Ascending aorta (tissue), 2 donors: ENCODE measurements around the gene PGP. TPM values are rescaled to one million over a fixed set of nuclear protein-coding genes. Genes with fewer than 3 reads are reported as not detected.

Experiments
- DNase-seq, 2 donors: peaks; one replicate each; pipeline ENCODE4 v3.0.0-alpha.2; 2019; ENCODE audit warnings: low spot score in 2 of 2
- H3K27ac ChIP-seq, 2 donors: fragments of 200-600 bp; sonication (generic); one replicate each; pipeline ENCODE4 v1.5.1; 2016 to 2017; ENCODE audit warnings: mild to moderate bottlenecking in 1 of 2
- H3K27me3 ChIP-seq: fragments of 200-600 bp; sonication (generic); one replicate; pipeline ENCODE4 v1.5.1; 2017
- H3K36me3 ChIP-seq, 2 donors: fragments of 200-600 bp; sonication (generic); one replicate each; pipeline ENCODE4 v1.5.1; 2016
- H3K4me1 ChIP-seq, 2 donors: fragments of 200-600 bp; sonication (generic); one replicate each; pipeline ENCODE4 v1.5.1; 2016 to 2017; ENCODE audit warnings: mild to moderate bottlenecking in 1 of 2
- H3K4me3 ChIP-seq, 2 donors: fragments of 200-600 bp; sonication (generic); one replicate each; pipeline ENCODE4 v1.5.1; 2016 to 2017; ENCODE audit warnings: mild to moderate bottlenecking in 1 of 2
- H3K9me3 ChIP-seq, 2 donors: fragments of 200-600 bp; sonication (generic); one replicate each; pipeline ENCODE4 v1.5.1; 2016
- intact Hi-C: fragments of 100-400 bp; cut with DNase I; formaldehyde crosslinking; loops from one replicate; pipeline ENCODE4 v1.15.1; 2023
- total RNA-seq: library from RNA; depleted of rRNA; stranded (reverse); fragments of >200 nt; gene quantifications from one replicate; pipeline ENCODE4 v1.1.0, GENCODE V29; 2016
- TF ChIP-seq, protein P1 (sequence below), 3 experiments: fragments of 200-600 bp in 2 of 3; fragments of 450-650 bp in 1 of 3; sonication (generic) in 2 of 3; IDR thresholded peaks; one replicate each; pipeline ENCODE4 v1.5.1; 2016 to 2019; ENCODE audit warnings: antibody characterized with exemption in 3 of 3, mild to moderate bottlenecking in 1 of 3, moderate library complexity in 1 of 3

Gene PGP
- total RNA-seq, 1 donor from 2014 or later = 21.5 TPM

DNA sequence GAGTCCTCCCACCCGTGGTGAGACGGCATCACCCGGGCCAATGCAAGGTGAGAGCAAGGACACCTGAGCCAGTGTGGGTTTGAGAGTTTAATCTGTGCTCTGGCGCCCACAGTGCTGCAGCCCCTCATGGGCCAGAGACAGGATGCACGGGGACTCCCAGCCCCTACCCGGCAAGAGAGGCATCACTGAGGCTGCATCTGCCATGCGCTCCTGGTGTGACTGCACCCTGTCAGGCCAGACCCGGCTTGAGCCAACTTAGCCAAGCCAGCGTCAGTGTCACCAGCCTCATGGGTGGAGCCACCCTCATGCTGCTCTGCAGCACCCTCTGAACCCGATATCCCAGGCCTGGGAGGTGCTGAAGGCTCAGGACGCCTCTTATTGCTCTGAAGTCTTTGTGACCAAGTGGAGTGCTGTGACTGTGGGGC lies 2.7 kb downstream of the PGP start:
- DNase-seq = no peak
- intact Hi-C loops = loop anchor here (5.0 kb wide), 2 partner anchors 40 to 810 kb away; partner anchors contain the start of genes ECI1, HCFC1R1, THOC6 and TNFRSF12A
- Histone ChIP-seq H3K4me3 (no peak overlapping the region), H3K9me3 (no peaks in the 10 kb centered on the region), H3K36me3 (peaks cover 18 to 35% of the 10 kb centered on the region in 2 donors), H3K27ac (no peak overlapping the region), H3K27me3 (no peaks in the 10 kb centered on the region), H3K4me1 (peaks cover 12 to 22% of the 10 kb centered on the region in 2 donors)
- TF ChIP-seq, protein P1, sequence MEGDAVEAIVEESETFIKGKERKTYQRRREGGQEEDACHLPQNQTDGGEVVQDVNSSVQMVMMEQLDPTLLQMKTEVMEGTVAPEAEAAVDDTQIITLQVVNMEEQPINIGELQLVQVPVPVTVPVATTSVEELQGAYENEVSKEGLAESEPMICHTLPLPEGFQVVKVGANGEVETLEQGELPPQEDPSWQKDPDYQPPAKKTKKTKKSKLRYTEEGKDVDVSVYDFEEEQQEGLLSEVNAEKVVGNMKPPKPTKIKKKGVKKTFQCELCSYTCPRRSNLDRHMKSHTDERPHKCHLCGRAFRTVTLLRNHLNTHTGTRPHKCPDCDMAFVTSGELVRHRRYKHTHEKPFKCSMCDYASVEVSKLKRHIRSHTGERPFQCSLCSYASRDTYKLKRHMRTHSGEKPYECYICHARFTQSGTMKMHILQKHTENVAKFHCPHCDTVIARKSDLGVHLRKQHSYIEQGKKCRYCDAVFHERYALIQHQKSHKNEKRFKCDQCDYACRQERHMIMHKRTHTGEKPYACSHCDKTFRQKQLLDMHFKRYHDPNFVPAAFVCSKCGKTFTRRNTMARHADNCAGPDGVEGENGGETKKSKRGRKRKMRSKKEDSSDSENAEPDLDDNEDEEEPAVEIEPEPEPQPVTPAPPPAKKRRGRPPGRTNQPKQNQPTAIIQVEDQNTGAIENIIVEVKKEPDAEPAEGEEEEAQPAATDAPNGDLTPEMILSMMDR (IDR thresholded peaks at IDR 0.05) = no peak

DNA sequence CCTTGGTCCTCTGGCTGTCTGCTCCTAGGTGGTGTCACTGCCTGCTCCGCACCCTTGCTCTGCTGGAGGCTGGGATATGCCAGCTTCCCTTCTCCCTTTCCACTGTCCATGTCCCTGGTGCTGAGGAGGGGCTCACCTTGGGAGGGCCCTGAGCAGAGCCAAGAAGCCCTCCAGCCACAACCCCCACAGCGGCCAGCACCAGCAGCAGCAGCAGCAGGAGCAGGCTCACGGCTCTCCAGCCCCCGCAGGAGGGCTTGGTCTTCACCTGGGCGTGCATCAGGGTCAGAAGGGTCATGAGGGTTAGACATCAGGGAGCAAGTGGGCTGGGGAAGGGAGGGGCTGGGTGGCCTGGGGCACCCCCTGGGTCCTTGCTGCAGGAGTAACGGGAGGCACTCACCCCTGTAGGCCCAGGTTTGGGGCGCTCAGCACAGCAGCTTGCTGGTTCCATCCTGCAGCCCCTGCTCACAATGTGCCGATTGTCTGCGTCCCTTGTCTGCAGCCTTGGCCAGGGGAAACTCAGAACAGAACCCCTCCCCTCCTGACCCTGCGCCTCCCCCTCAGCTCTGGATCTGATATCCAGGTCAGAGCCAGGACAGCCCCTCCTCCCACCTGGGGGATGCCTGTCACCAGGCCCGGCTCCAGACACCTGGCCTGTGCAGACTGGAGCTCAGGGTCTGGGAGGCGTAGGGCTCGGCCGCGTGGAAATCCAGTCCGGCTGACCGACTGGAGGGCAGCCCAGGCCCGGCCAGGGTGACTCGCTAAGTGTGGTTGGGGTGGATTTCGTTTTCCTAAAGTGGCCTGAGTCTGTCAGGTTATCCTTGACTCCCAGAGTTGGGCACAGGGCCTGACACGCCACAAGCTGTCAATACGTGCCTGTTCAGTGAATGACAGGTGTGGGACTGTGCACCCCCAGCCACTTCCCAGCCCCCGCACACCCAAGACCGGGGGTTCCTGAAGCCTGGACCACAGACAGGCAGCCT lies 4.0 kb downstream of the PGP start, which contains the start of gene BRICD5:
Gene BRICD5, minus strand, starts transcription at position 478 of the 980 bp plus-strand sequence. Its CDS starts 30 bp downstream, at position 448.
- H3K9me3 ChIP-seq = no peaks in the 10 kb centered on the region
- H3K36me3 ChIP-seq = peaks cover 18 to 36% of the 10 kb centered on the region in 2 donors
- no peaks in the 10 kb centered on the region for H3K27me3 ChIP-seq
- no peak within 1 kb of the TSS for H3K27ac ChIP-seq
- no peak for DNase-seq
- intact Hi-C loops = loop anchor here (5.0 kb wide), 2 partner anchors 42 to 812 kb away; partner anchors contain the start of genes ECI1, HCFC1R1, THOC6 and TNFRSF12A
- H3K4me3 ChIP-seq = no peak within 1 kb of the TSS
- peaks cover 15 to 30% of the 10 kb centered on the region in 2 donors for H3K4me1 ChIP-seq
- TF ChIP-seq, protein P1 (IDR thresholded peaks at IDR 0.05) = no peak

DNA sequence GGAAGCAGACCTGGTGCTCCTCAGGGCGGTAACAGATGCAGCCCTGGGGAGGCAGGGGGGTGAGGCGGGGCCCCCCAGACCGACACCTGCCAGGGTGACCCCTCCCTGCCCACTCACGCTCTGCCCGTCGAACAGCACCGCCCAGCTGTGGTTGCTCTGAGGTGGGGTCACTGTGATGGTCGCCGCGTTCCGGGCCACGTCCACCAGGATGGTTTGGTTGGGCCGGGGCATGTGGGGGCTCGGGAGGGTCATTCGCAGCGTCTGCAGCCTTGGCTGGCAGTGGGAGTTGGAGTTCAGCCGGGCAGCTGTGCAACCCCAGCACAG lies 4.7 kb downstream of the PGP start:
- H3K36me3 ChIP-seq = peaks cover 18 to 36% of the 10 kb centered on the region in 2 donors
- no peaks in the 10 kb centered on the region for H3K9me3 ChIP-seq
- TF ChIP-seq, protein P1 (IDR thresholded peaks at IDR 0.05) = no peak
- H3K4me3 ChIP-seq = no peak overlapping the region
- DNase-seq = no peak
- no peak overlapping the region for H3K27ac ChIP-seq
- no peaks in the 10 kb centered on the region for H3K27me3 ChIP-seq
- intact Hi-C loops = loop anchor here (5.0 kb wide), 2 partner anchors 42 to 812 kb away; partner anchors contain the start of genes ECI1, HCFC1R1, THOC6 and TNFRSF12A
- peaks cover 15 to 30% of the 10 kb centered on the region in 2 donors for H3K4me1 ChIP-seq

DNA sequence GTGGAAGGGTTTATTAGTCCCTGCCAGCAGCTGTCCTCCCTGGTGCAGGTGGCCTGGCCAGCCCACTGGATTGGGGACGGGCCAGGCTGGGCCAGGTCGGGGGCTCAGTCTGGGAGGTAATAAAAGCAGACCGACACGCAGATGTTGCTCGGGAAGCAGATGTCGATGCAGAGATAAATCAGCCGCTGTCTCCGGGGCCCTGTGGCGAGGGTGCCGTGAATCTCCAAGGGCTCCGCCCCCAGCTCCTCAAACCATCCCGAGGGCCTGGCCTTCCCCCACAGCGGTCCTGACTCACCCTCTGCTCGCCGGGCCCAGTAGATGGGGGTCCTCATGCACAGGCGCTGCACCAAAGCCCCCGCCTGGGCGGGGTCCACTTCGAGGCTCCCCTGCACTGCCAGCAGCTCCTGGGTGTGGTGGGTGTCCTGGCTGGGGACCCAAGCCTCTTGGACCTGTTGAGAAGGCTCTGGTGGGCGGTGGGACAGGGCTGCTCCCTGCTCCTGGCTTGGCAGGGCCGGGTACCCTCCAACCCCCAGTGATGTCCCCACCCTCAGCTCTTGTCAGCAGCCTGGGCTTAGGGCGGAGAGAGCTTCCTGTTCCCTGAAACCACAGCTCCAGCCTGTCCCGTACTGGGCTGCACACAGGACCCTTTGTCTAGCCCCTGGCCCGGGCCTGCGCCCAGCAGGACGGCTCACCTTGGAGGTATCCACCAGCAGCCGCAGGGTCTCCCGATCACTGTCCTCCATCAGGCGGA lies 5.2 kb downstream of the PGP start:
- no peak for DNase-seq
- H3K27me3 ChIP-seq = no peaks in the 10 kb centered on the region
- H3K4me1 ChIP-seq = peaks cover 15 to 33% of the 10 kb centered on the region in 2 donors
- intact Hi-C loops = loop anchor here (5.0 kb wide), 4 partner anchors 43 to 813 kb away; partner anchors contain the start of genes CRAMP1, ECI1, HCFC1R1 and IFT140
- TF ChIP-seq, protein P1 (IDR thresholded peaks at IDR 0.05) = no peak
- no peak overlapping the region for H3K27ac ChIP-seq
- H3K9me3 ChIP-seq = no peaks in the 10 kb centered on the region
- H3K36me3 ChIP-seq = peaks cover 18 to 36% of the 10 kb centered on the region in 2 donors
- H3K4me3 ChIP-seq = no peak overlapping the region

DNA sequence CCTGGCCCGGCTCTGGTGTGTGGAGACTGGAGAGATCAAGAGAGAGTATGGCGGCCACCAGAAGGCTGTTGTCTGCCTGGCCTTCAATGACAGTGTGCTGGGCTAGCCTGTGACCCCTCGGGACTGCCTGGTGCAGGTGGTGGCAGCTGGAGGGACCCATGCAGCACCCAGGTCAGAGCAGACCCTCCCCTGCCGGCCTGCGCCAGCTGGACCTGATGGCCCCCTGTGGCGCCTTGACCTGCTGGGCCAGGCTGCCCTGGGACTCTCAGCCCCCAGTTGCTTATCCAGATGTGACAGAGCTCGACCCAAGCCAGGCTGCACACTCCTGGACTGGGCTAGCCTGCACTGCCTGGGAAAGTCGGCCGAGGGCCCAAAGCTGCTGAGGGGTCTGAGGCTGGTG lies 5.9 kb downstream of the PGP start:
- intact Hi-C loops = loop anchor here (5.0 kb wide), 2 partner anchors 59 to 596 kb away; partner anchors contain the start of genes CRAMP1, IFT140 and RNPS1
- no peak overlapping the region for H3K27ac ChIP-seq
- no peak for DNase-seq
- TF ChIP-seq, protein P1 (IDR thresholded peaks at IDR 0.05) = no peak
- peaks cover 12 to 30% of the 10 kb centered on the region in 2 donors for H3K4me1 ChIP-seq
- H3K36me3 ChIP-seq = peaks cover 18 to 36% of the 10 kb centered on the region in 2 donors
- H3K4me3 ChIP-seq = no peak overlapping the region
- H3K9me3 ChIP-seq = no peaks in the 10 kb centered on the region
- no peaks in the 10 kb centered on the region for H3K27me3 ChIP-seq
